ENCODE results near the gene RBMX.

GRCh38 chrX:136828830-136829229 is 51.7 kb downstream of the RBMX start:
- TF ChIP-seq CTCF (IDR thresholded peaks at IDR 0.05) = no peak
- TF ChIP-seq POLR2A (IDR thresholded peaks at IDR 0.05) = no peak
- TF ChIP-seq EP300 (IDR thresholded peaks at IDR 0.05) = no peak
